GM21526 (cell line): ENCODE measurements around the gene CHN1.

ENCODE experiments used
- ATAC-seq: cut with Tn5 transposase; IDR thresholded peaks from one replicate; pipeline ENCODE4 v1.9.1; 2021; ENCODE audit warnings: moderate library complexity; ENCODE audit not compliant: unreplicated experiment, low FRiP score

The CHN1 gene

DNA sequence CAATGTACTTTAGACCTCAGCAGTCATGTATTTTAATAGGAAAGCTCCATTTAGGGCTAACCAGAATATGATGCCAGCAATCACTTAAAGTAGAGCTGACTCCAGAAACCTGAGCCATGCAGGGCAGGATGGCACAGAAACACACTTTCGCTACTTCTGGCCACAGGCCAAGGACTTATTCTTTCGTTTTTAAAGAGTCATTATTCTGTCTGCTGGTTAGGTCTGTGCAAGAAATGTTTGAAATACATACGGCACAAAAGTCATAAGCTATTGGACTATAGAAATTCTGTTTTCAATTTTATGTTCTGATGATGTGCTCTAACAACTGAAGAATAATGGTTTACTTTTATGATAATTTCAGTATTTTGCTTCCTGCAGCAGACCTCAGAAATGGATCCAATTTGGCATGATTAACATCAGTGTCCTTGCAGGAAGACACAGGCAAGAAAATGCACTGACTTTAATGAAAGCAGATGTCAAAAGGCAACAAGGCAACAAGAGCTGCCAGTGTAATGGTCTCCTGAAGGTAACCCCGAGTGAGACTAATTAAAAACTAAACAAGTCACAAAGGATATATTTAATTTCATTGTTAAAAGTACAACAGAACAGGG, 126.5 kb downstream of the CHN1 start:
- ATAC-seq: no peak

DNA sequence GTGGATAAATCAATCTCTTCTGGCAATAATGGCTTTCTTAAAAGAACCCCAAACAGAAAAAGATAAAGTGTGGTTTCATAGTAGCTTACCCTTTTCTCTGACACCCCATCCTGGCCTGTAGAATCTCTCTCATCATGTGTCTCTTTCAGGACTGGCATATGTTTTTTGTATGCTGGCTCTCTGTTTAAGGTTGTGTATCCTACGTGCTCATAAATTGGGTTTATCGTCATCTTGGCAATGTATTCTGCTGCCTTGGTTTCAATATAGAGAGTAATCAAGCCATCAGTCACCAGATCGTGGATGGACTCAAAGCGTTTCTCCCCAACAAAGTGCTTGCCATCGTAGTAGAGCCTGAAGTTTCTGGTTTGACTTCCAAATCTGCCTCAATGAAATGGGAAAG, 127.4 kb downstream of the CHN1 start:
- no peak for ATAC-seq

DNA sequence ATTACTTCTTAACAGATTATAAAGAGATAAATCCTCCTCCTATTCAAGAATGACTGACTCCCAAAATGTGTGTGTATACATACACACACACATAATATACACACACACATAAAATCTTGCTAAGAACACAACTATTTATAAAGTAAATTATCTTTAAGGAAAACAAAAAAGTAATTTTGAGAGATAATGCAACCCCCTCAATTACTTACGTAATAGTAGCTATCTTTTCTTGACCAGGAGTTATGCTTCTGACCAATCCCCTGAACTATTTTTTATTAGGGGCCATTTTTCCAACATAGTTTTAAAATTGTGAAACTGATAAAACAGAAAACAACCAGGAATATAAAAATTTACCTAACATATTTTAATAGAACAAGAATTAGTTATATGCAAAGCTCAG, 127.9 kb downstream of the CHN1 start:
- no peak for ATAC-seq

DNA sequence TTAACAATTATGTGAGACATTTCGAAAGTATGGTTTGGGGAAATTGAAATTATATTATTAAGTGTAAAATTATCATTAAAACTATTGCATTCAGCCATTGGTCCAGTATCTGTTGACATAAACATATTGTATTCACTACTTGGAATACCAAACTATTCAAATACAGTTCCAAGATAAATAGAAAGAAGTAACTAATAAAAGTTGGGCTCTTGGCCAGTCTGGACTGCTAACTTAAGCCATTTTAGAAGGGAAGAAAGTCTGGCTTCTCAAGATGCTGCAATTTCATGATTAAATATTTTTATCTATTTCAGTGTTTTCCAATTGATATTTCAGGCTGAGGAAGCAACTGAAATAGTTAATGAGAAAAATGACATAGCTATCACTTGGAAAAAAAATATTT, 131.1 kb downstream of the CHN1 start:
- no peak for ATAC-seq

DNA sequence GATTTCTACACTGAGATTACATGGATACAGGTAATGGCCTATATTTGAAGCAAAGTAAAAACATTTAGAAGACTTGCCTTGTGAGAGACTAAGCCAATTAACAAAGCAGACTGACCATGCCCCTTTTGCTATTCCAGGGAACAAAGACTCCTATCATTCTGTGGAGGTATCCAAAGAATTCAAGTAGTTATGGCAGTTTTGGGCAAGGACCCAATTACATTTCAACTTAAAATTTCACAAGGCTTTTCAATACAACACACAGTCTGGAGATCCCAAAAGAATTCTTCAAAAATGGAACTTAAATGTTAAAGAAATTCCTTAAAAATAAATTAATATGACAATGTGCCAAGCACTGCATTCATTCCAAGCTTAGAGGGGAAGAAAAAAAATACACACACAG, 131.7 kb downstream of the CHN1 start:
- ATAC-seq: no peak

DNA sequence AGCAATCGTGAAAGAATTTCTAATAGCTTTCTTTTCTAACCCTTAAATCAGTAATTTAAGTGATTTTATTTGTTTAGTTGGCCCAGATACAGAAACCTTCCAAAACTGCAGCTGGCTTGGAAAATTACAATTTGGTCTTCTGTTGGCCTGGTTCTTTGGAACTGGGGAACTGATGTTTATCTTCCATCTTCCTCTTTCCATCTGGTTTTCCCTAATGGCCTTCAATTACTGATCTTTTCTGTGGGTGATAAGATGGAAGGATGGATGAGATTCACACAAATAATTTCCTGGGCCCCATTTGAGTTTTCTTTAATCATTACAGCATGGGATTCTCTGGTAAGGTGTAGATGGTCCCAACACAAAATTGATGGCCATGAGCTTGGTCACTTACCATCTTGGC, 134.4 kb downstream of the CHN1 start:
- no peak for ATAC-seq

DNA sequence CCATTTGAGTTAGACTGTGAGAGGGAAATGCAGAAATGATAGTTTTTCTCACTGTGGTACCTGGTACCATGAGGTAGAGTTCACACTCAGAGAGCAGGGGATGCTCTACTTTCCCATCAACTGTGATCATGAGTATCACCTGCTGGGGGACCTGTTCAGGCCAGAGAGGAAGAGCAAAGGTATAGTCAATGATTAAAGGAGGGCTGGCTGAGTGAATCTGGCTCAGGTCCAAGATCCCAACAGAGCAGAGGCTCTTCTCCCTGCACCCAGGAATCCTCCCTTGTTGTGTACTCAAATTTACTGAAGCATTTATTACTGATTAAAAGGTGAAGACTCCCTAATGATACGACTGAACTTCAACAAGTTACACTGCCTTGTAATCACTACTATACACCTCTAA, 136.3 kb downstream of the CHN1 start:
- ATAC-seq: no peak

DNA sequence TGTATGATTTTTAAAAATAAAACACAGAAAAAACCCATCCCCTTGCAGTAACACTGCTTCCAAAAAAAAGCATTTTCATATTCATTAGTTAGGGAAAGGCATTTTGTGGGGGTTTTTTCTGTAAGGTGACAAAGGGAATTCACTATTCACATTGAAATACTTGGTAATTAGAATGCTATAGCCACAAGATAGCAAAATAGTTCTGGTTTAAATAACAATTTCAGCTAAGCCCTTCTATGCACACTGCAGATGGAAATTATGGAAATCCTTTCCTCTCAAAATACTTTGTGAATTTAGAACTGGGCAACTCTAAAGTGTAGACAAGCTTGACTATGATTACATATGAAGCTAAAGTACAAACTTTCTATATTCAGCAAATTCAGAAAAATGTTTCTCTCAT, 138.8 kb downstream of the CHN1 start:
- ATAC-seq: no peak

DNA sequence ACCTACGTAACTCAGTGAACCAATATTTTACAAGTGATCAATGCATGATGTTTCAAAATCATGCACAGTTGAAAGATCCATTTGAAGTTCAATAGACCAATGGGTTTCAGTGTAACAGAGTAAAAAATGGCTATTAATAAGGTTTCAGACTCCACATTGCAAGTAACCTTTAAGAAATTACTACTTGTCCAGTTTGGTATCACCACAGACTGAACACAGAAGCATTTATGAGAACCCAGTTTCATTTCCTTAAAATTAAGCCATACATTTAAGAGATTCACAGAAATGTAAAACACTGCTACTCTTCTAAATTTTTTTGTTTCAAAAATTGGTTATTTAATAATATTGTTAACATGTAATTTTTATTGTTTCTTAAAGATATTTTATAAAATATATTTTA, 142.0 kb downstream of the CHN1 start:
- no peak for ATAC-seq

DNA sequence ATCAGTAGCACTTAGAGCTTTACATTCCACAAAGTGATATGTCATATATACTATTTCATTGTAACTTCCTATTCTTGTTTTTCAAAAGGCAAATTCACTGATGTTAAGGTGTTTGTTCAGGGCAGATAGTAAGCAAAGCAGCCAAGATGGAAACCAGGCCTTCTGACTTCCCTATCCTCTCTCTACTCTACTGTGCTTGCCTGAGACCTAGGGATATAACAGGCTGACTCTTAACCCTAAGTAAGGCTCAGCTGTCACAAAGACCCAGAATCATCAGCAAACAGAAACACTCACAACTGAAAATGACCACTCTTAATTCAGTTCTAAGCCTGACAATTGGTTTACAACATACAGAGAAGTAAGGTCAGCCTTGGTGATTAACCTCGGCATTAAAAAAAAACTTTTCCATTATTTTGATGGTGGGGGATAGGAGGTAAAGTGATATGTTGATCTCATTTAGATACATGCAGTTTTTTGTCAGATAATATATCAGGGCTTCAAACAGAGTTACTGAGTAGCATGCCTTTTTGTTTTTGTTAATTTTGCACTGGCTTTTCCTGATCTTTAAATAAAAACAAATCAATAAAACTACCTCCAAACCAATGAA, 145.5 kb downstream of the CHN1 start:
- no peak for ATAC-seq

DNA sequence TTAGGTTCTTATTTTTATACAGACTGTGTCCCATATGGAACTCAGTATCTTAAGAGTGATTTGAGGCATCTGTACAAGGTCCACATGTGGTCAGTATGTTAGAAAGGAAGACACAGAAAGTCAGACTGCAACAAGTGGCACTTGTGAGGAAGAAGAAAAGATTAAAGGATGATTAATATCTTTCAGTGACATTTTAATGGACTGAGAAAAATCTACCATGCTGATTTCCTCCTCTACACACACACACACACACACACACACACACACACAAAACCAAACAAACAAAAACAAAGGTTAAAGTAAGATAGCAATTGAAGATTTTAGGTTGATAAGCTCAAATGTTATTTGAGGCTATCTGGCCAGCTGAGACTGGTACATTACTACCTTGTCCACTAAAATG, 146.4 kb downstream of the CHN1 start:
- no peak for ATAC-seq

DNA sequence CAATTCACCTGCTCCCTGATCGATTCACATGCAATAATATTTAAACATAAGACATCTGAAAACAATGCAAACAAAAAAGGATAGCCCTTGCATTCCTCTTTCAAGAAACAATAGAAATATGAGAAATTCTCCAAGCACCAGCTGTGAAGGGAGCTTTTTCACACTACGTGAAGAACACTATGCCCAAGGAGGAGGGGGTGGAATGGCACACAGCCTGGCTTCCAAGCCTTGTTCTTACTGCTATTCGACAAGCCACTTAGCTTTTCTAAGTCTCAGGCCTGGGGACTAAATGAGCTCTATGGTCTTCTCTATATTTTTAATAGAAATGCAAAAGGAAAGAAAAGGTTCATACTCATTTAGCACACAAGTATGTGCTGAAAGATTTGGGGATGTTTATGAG, 148.7 kb downstream of the CHN1 start:
- ATAC-seq: no peak

DNA sequence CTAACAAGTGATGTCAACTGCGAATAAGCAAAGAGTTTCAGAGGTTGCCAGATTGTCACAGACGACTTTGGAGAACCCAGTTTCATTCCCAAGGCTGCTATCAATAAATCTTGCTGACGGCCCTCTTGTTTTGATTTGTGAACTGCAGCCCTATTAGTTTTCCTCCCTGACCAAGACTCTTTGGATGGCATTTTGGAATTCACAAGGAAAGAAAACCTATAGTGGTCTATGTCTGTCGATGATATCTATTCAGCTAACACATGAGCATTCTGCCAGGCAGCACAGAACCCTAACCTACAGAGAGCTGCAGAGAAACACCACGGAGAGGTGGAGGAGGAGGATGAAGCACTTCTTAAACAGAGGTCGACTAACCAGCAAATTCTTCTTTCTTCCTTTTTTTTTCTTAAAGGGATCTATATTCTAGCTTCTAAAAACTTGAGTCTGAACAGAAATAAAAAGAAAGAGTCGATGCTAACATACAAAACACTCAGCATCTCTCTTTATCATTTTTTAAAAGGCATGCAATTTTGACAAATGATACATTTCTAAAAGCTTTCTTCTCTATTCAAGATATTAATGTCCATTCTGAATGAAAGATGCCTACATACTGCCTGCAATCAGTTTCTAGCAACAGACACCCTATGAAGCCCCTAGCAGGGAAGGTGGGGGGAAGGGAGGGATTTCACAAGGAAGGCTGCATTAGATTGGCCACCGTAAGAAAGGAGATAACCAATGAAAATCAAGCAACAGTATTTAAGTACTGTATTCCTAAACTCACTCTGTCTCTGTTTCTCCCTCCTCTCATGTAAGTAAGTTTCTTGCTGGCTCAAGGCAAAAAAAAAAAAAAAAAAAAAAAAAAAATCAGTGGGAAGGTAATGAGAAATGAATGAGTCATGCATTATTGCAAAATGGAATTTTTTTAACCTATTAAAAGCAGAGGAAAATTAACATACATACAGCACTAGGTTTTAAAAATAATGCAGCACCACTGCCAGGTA, 157.9 kb downstream of the CHN1 start:
- ATAC-seq: no peak

DNA sequence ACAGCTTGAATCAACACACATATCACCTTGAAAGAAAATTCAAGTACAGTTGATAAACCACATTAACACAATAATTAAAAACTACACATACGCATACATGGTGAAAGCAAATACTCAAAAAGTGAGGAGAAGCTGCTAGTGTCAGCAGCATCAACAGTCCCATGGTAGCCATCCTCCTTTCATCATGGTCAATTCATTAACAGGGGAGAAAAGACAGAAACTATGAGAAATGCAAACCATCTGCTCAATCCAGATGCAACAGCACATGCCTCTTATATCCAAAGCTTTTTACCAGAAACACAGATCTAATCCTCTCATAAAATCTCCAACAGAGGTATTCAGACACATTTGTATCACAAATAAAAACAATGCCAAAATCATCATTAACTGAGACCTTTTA, 159.0 kb downstream of the CHN1 start:
- no peak for ATAC-seq

DNA sequence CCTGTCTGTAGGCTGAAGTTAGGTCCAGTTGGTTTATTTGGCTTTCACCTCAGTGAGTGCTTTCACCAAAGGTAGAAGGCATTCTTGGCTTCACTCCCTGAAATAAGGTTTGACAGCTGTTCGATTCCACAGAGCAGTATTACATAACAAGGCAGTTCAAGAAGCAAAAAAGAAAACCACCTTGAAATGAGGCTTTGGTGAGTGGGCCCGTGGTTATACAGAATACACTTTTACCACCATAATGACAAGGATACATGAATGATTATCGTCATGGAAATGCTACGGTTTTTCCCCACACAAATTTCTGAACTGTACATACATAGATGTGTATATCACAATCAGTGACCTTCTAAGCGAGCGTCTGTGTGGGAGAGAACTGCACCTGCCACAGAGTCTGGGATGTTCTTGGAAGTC, 160.9 kb downstream of the CHN1 start:
- ATAC-seq: no peak

DNA sequence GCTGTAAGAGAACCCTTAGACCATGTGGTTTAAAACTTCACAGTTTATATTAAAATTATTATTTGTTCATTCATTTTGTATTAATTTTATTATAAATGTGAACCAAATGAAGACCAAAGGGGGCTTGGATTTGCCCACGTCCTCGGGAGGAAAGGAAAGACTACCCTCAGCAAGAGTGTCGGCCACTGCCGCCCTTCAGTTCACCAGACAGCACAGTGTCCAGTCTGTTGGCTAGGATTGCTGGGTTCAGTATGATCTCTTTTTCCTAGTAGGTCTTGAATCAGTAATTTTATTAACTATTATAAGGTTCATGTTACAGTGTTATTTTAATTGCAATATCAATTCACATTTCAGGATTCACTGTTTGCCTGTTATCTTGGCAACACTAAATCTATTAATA, 162.7 kb downstream of the CHN1 start:
- no peak for ATAC-seq

DNA sequence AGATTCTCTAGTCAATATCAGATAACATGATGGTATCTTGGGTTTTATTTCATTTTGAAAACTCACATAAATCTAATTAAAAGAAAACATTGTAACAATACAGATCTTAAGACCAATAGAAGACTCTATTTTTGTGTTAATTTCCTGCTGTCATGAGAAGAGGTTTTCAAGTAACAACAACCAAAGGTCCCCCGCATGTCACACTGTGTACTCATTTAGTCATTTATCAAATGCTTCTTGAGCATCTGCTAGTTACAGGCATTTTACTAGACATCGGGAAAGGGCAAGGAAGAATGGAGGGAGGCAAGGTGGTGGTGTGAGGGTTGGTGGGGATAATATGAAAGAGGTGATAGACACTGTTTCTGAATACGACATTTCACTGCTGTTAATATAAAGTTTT, 163.2 kb downstream of the CHN1 start:
- ATAC-seq: no peak

DNA sequence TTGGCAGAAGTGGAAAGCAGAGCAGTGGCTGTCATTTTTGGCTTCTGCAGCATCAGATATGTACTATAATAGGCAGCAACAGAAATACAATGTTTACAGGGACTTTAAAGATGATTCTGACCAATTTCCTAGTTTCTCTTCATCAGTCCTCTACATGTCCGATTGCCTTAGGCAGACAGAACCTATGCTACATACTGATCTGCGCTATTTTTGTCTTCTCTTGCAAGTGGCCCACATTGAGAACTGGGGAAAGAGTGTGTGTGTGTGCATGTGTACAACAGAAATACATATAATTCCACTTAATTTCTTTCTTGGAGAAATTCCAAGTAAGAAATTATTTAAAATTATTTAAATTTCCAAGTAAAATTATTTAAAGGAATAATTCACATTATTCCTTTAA, 163.8 kb downstream of the CHN1 start:
- ATAC-seq: no peak

DNA sequence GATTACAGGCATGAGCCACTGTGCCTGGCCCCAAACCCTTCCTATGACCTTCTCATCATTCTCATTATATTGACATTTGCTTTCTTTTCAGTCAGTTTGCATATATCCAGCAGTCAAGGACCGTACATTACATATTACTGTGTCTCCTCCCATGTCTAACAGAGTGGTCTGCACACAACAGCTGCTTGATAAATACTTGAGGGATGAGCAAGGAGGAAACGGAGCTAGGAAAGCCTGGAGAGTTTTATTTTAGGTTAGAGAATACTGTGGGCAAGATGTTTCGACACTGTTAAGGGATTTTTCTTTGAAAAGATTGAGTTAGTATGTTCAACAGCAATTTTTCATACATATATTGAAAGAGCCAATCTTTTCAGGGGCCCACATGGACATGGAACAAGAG, 164.7 kb downstream of the CHN1 start:
- ATAC-seq: no peak

DNA sequence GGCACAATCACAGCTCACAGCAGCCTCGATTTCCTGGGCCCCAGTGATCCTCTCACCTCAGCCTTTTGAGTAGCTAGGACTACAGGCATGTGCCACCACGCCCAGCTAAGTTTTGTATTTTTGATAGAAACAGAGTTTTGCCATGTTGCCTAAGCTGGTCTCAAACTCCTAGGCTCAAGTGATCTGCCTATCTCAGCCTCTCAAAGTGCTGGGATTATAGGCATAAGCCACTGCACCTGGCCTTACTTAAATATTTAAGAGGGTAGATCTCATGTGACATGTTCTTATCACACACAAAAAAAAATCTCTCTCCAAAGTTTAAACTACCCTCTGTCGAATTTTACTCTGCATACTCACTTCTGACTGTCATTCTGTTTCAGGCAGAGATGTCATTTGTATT, 165.5 kb downstream of the CHN1 start:
- ATAC-seq: no peak

DNA sequence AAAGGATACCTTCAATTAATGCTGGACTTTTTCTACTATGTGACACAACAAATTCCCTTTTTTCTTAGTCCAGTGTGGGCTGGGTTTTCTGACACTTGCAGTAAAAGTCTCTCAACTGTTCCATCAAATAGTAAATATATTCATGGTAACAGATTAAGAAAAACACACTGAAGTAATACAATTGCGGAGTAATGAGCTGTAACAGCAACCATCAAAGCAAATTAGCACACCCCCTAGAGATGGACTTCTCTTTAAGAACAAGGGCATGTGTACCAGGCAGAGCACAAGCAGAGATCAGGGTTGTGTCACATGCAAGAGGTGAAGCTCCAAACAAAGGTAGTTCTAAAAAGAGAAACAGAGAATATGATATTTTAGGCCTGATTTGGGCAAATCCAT, 168.2 kb downstream of the CHN1 start:
- ATAC-seq: no peak
